ENCODE measurements around the gene SORCS3.

- no peak for TF ChIP-seq POLR2A (IDR thresholded peaks at IDR 0.05; ENCODE audit: low read depth, low read length)
- no peak for TF ChIP-seq POLR2AphosphoS5 (IDR thresholded peaks at IDR 0.05; ENCODE audit: low read depth, low read length)
- TF ChIP-seq TAF1 (IDR thresholded peaks at IDR 0.05; ENCODE audit: low read depth, low read length) = no peak
- TF ChIP-seq PAX5 (IDR thresholded peaks at IDR 0.05; ENCODE audit: insufficient read depth, low read length, severe bottlenecking) = no peak
These were observed 540.5 kb downstream of the SORCS3 start for GRCh38 chr10:105181626-105182025.
